ENCODE data around the gene PACSIN1. TPM values are rescaled to one million over a fixed set of nuclear protein-coding genes. Genes with fewer than 3 reads are reported as not detected.

Gene PACSIN1
- total RNA-seq, 1 experiment from 2014 or later = 5.0 TPM

GRCh38 chr6:34523441-34524206 is 57.7 kb downstream of the PACSIN1 start:
- H2AFZ ChIP-seq (ENCODE audit: low read depth, low read length, poor library complexity, severe bottlenecking) = no peak overlapping the region
- no TSS peak for BruUV-seq (replicated peaks)
- no peaks in the 10 kb centered on the region for H3K9me3 ChIP-seq (ENCODE audit: control insufficient read depth in 1 of 2, insufficient read depth in 1 of 2, low read depth in 1 of 2, low read length in 2 of 2)
- H3K4me1 ChIP-seq (ENCODE audit: control insufficient read depth in 1 of 2, insufficient read depth in 2 of 2, low read length in 2 of 2) = peaks cover 10 to 14% of the 10 kb centered on the region in 2 experiments; a peak in 3 of 4 replicates
- no peak overlapping the region for H3K4me3 ChIP-seq (replicated peaks in 1 of 2; ENCODE audit: low read depth in 1 of 2, low read length in 2 of 2)
- POLR2A ChIA-PET = no interaction called here
- no peak overlapping the region for H3K9ac ChIP-seq (ENCODE audit: low read length)
- intact Hi-C loops (cut with micrococcal nuclease) = no loop called here
- H4K20me1 ChIP-seq (ENCODE audit: insufficient read depth) = no peaks in the 10 kb centered on the region
- RAD21 ChIA-PET (ENCODE audit: low non-redundant PET in 1 of 2, low total read pairs in 2 of 2, uncharacterized antibody in 2 of 2, unreplicated experiment in 2 of 2) = no interaction called here
- H3K79me2 ChIP-seq (ENCODE audit: insufficient read depth, low read length) = no peaks in the 10 kb centered on the region
- no peaks in the 10 kb centered on the region for H3K36me3 ChIP-seq (ENCODE audit: control insufficient read depth in 1 of 2, insufficient read depth in 2 of 2, low read length in 2 of 2)
- no peak for ATAC-seq
- no peaks in the 10 kb centered on the region for H3K9me2 ChIP-seq (ENCODE audit: insufficient read depth)
- H3K4me2 ChIP-seq (ENCODE audit: low read length) = no peak overlapping the region
- H3K27ac ChIP-seq (ENCODE audit: low read depth, low read length) = no peak overlapping the region
- CTCF ChIA-PET = no interaction called here
- DNase-seq (ENCODE audit: low read depth, low spot score) = no peak
- no peaks in the 10 kb centered on the region for H3K27me3 ChIP-seq (ENCODE audit: insufficient read depth, low read length)
- TF ChIP-seq EZH2 (IDR thresholded peaks at IDR 0.05) (no peak), CTCF (IDR thresholded peaks at IDR 0.05 in 2 of 3, conservative IDR thresholded peaks at IDR 0.05 in 1 of 3; ENCODE audit: borderline replicate concordance in 1 of 3, insufficient read depth in 1 of 3, low read depth in 2 of 3, low read length in 2 of 3) (no peak), MAX (IDR thresholded peaks at IDR 0.05) (no peak), ZFX (IDR thresholded peaks at IDR 0.05) (no peak), POLR2AphosphoS5 (IDR thresholded peaks at IDR 0.05; ENCODE audit: low read depth, low read length) (no peak), CEBPB (IDR thresholded peaks at IDR 0.05; ENCODE audit: low read depth) (no peak), ATF3 (IDR thresholded peaks at IDR 0.05) (no peak), POLR2A (IDR thresholded peaks at IDR 0.05; ENCODE audit: borderline replicate concordance, extremely low read depth, insufficient read depth, insufficient read length) (no peak)
